ENCODE results near the gene PRDX5.

The PRDX5 gene

DNA sequence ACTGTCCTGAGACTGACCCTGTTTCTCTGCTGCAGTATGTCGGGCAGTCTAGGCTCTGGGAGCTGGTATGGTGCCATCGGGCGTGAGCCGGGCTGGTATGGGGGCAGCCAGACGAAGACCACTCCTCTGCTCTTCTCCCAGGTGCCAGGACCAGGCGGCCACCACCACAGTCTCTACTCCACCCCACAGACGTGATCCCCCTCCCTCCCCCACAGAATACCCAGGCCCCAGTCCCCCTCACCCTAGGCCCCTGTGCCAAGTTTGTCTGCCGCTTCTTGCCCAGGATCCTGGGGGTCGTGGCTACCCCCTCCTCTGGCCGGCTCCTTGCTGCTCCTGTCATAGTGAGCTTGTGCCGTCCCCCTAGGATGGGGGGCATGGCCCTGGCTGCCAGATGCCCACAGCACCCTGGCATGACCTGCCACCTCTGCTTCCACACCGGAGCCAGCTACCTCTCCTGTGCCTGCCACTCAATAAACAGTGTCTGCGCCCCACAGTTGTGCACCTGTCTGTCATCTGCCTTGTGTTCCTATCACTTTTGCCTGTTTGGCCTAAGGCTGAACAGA, 28.8 kb upstream of the PRDX5 start:
- DNase-seq (ENCODE audit: low read depth in 2 of 2), result no peak

GRCh38 chr11:64290352-64291261, 27.3 kb upstream of the PRDX5 start:
- no peak for DNase-seq (ENCODE audit: low read depth in 2 of 2)

DNA sequence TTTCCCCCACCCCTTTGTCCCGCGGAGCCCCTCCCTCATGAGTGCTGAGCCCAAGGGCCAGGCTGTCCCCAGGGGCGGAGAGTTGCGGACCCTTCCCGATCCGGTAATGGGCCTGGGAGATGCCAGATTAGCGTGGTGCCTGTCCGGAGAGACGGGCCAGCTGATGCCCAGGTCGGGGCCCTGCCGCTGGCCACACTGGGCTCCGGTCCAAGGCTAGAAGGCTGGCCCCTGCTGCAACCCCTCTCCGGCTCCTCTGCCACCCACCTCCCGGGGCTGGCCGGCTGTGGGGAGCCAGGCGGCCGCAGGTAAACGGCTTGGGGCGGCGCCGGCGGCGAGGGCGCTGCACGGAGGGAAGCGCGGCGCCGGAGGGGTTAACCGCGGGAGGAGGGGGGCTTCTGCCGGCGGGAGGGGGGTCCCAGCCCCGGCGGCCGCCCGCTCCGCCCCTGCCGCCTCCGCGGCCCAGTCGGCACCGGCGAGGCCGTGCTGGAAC, 26.6 kb upstream of the PRDX5 start, which contains the start of gene KCNK4:
Gene KCNK4 (plus strand): TSS at position 41 of the 490 bp plus-strand sequence. CDS start 1,717 bp downstream, outside the sequence.
- no peak for DNase-seq (ENCODE audit: low read depth in 2 of 2)

DNA sequence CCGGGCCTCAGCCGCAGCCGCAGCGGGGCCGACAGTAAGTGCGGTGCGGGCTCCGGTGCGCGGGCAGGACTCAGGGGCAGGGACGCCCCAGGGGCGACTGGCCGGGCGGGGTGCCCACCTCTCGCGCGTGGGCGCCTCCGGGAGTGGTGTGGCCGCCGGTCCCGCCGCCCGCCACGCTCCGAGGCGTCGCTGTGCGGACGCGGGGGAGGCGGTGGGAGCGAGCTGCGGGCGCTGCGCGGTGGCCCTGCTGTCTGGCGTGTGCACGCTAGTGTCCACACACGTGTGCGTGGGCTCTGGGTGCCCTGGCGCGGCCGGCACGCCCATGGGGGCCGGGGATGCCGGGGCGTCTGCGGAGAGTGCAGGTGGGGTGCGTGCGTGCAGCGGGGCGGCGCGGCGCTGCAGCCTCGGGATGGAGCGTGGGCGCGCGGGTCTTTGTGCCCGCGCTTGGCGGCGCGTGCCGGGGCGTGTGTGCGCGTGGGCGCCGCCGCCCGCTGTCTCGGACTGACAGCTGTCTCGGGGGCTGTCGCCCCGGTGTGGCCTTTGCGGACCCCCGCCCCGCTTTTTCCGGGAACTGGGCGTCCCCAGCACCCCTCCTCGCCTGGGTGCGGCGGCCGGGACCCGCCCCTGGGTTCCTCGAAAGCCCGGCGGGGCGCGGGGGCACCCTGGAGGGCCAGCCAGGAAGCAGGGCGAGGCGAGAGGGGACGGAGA, 26.0 kb upstream of the PRDX5 start:
- no peak for DNase-seq (ENCODE audit: low read depth in 2 of 2)

GRCh38 chr11:64292460-64293254, 25.3 kb upstream of the PRDX5 start:
- no peak for DNase-seq (ENCODE audit: low read depth in 2 of 2)

DNA sequence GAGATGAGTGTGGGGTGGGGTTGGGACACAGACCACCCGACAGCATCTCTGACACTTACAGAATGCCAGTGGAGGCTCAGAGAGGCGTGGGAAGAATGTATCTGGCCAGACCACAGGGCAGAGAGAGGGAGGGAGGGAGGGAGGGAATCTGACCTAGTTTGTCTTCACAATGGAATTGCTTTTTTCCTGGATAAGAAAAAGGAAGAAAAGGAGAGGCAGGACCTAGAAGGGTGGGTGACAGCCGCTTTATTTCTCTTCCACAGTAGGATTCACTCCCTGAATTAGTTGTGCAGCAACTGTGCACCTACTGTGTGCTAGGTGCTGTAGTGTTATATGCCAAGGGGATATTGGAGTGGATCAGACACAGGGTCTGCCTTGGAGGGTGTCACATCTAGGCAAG, 23.1 kb upstream of the PRDX5 start:
- DNase-seq (ENCODE audit: low read depth in 2 of 2), result no peak

DNA sequence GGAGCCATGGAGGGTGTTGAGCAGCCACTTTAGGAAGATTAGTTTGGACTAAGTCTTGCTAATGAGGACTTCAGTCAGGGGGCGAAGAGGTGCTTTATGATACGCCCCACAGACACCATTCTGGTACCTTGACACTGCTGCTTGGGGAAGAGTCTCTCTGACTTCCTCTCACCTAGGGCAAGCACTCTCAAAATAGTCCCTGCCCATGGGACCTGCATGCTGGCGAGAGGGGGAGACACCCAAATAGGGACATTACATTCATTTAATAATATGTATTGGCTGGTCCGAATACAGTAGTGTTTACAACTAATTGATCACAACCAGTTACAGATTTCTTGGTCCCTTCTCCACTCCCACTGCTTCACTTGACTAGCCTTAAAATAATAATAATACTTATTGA, 22.2 kb upstream of the PRDX5 start:
- DNase-seq (ENCODE audit: low read depth in 2 of 2), result no peak

GRCh38 chr11:64296236-64296635, 21.7 kb upstream of the PRDX5 start:
- DNase-seq (ENCODE audit: low read depth in 2 of 2), result no peak

GRCh38 chr11:64296830-64297698, 20.9 kb upstream of the PRDX5 start:
- DNase-seq (ENCODE audit: low read depth in 2 of 2), result no peak

- DNase-seq (ENCODE audit: low read depth in 2 of 2), result no peak
Observed at GRCh38 chr11:64297699-64298358, 20.1 kb upstream of the PRDX5 start.

- no peak for DNase-seq (ENCODE audit: low read depth in 2 of 2)
Observed at GRCh38 chr11:64298966-64299846, 18.7 kb upstream of the PRDX5 start.

DNA sequence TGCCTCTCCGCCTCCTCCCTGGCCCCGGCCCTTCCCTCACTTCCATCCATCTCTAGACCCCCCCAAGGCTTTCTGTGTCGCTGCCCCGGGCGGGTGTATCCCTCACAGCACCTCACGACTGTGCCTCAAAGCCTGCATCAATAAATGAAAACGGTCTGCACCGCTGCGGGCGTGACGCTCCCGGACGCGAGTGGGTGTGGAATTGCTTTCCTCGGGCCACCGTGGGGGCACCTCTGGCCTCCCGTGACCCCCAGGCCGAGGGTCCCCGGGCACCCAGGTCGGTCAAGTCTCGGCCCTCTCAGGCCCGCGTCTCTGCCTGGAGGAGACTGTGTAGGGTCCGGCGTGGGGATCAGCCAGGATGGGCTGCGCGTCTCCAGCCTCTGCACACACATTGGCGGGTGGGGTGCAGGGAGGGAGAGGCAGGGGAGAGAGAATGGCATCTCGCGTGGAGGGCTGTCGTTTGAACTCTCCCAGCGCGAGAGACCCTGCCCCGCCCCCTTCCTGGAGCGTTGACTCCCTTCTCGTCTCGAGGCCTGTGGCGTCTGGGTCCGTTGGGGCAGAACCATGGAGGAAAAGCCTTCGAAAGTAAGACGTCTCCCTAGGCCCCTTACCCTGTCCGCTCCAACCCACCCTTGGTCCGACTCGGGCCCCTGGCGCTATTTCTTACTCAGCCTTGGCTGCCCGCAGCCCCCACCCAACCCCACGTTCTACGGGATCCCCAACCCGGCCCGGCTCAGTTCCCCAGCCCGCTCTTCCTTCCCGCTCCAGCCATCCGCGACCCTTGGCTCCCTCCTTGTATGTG, 17.9 kb upstream of the PRDX5 start, which contains the start of gene CATSPERZ:
Gene CATSPERZ (plus strand): TSS at position 512 of the 802 bp plus-strand sequence. CDS start 53 bp downstream, at position 565.
- DNase-seq (ENCODE audit: low read depth in 2 of 2), result no peak

GRCh38 chr11:64303109-64304031, 14.6 kb upstream of the PRDX5 start:
- no peak for DNase-seq (ENCODE audit: low read depth in 2 of 2)

GRCh38 chr11:64304032-64304315, 13.9 kb upstream of the PRDX5 start:
- DNase-seq (ENCODE audit: low read depth in 2 of 2), result no peak

- DNase-seq (ENCODE audit: low read depth in 2 of 2), result peak; percentile 90 to 95
Observed at GRCh38 chr11:64304316-64305072, 13.4 kb upstream of the PRDX5 start.

DNA sequence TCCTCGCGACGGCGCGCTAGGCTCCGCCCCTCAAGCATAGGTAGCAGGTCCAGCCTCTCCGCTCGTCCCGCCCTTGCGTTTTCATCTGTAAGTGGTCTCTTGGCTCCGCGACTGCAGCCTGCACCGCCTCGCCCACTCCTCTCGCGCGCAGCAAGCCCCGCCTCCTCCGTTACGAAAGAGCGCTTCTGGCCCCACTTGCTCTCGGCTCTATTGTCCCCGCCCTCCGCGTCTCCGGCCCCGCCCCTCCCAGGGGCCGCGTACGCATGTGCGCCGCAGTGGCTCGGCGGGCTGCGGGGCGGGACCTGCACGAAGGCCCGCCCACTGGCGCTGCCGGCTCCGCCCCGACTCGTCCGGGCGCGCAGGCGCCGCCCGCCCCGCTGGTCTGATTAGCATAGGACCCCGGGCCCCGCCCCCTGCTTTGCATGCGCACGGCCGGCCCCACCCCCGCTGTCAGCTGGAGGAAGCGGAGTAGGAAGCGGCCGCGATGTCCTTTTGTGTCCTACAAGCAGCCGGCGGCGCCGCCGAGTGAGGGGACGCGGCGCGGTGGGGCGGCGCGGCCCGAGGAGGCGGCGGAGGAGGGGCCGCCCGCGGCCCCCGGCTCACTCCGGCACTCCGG, 12.7 kb upstream of the PRDX5 start, which contains the start of gene ESRRA:
Gene ESRRA (plus strand): TSS at position 450 of the 616 bp plus-strand sequence. CDS start 1,656 bp downstream, outside the sequence.
- DNase-seq (ENCODE audit: low read depth in 2 of 2), result peak; percentile 99 to 100
